Measurements from ENCODE around the gene LENEP.

- TF ChIP-seq CTCF (conservative IDR thresholded peaks at IDR 0.05; ENCODE audit: low read length) (no peak), EZH2phosphoT487 (IDR thresholded peaks at IDR 0.05; ENCODE audit: borderline replicate concordance) (no peak)
These were observed 3.1 kb upstream of the LENEP start for GRCh38 chr1:154990276-154990675.
